ENCODE results near the gene EEF2KMT.
"Not testable (repeated sequence)": the region's sequence is repeated elsewhere in the genome, so short reads cannot be mapped to it uniquely, and the experiment has no call there.

GRCh38 chr16:5044581-5044980 is 53.0 kb downstream of the EEF2KMT start:
- TF ChIP-seq, protein P1, sequence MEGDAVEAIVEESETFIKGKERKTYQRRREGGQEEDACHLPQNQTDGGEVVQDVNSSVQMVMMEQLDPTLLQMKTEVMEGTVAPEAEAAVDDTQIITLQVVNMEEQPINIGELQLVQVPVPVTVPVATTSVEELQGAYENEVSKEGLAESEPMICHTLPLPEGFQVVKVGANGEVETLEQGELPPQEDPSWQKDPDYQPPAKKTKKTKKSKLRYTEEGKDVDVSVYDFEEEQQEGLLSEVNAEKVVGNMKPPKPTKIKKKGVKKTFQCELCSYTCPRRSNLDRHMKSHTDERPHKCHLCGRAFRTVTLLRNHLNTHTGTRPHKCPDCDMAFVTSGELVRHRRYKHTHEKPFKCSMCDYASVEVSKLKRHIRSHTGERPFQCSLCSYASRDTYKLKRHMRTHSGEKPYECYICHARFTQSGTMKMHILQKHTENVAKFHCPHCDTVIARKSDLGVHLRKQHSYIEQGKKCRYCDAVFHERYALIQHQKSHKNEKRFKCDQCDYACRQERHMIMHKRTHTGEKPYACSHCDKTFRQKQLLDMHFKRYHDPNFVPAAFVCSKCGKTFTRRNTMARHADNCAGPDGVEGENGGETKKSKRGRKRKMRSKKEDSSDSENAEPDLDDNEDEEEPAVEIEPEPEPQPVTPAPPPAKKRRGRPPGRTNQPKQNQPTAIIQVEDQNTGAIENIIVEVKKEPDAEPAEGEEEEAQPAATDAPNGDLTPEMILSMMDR (IDR thresholded peaks at IDR 0.05) = not testable (repeated sequence)
- not testable (repeated sequence) for TF ChIP-seq POLR2A, POLR2AphosphoS5 (IDR thresholded peaks at IDR 0.05)
